Measurements from ENCODE around the gene NLGN4Y.

NLGN4Y gene

DNA sequence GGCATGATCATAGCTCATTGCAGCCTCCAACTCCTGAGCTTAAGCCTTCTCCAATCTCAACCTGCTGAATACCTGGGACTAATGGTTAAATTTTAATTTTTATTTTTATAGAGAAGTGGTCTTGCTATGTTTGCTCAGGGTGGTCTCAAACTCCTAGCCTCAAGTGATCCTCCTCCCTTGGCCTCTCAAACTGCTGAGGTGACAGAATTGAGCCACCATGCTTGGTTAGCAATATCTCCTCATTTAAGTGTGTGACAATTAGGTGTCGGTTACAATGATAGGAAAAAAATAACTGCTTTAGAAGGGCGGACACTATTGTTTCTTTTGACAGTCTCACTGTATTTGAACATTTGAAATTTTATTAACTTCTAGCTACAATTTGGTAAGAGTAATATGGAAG lies 300.3 kb downstream of the NLGN4Y start:
- TF ChIP-seq, protein P1, sequence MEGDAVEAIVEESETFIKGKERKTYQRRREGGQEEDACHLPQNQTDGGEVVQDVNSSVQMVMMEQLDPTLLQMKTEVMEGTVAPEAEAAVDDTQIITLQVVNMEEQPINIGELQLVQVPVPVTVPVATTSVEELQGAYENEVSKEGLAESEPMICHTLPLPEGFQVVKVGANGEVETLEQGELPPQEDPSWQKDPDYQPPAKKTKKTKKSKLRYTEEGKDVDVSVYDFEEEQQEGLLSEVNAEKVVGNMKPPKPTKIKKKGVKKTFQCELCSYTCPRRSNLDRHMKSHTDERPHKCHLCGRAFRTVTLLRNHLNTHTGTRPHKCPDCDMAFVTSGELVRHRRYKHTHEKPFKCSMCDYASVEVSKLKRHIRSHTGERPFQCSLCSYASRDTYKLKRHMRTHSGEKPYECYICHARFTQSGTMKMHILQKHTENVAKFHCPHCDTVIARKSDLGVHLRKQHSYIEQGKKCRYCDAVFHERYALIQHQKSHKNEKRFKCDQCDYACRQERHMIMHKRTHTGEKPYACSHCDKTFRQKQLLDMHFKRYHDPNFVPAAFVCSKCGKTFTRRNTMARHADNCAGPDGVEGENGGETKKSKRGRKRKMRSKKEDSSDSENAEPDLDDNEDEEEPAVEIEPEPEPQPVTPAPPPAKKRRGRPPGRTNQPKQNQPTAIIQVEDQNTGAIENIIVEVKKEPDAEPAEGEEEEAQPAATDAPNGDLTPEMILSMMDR (IDR thresholded peaks at IDR 0.05; ENCODE audit: low read length, missing control alignments), result no peak
- DNase-seq (ENCODE audit: low read depth), result no peak
- H3K4me3 ChIP-seq (replicated peaks; ENCODE audit: low read depth, low read length), result no peak overlapping the region

DNA sequence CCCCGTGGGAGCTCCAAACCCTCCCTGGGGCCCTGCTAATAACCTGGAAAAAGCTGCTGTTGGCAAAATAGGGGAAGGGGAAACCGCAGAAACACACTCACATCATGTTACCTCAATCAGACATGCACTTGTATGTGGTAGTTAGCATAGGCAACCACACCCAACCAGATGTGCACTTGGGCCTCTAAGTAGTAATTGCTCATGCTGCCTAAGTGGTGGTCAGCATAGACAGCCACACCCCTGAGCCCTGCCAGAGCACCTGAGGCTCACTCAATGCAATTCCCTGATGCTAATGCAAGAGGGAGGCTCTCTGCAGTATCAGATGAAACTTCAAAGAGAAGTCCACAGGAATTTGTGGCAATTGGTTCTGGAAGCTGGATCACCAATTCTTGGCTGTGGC lies 301.4 kb downstream of the NLGN4Y start:
- TF ChIP-seq, protein P1 (IDR thresholded peaks at IDR 0.05; ENCODE audit: low read length, missing control alignments), result no peak
- DNase-seq (ENCODE audit: low read depth), result no peak

DNA sequence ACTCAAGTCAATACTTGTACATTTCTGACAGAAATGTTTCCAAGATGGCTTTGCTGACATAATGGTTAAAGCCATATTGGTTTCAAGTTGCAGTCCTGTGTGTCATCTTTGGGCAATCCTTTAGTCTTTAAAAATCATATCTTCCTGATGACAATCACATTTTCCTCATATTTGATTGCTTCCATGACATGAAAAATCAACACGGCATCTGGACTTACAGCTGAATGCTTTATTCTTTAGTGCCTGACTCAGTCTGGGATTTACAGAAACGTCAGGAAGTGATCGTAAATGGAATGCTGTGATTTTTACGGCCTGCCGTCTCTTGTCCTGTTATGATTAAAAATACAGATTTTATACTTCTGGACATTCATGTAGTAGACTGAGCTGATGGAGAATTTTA lies 304.2 kb downstream of the NLGN4Y start:
- TF ChIP-seq, protein P1 (IDR thresholded peaks at IDR 0.05; ENCODE audit: low read length, missing control alignments), result no peak
- DNase-seq (ENCODE audit: low read depth), result peak; percentile 58

More for the DNA sequence above, 301.4 kb downstream of the NLGN4Y start:
- H3K4me3 ChIP-seq (replicated peaks; ENCODE audit: low read depth, low read length), result no peak overlapping the region

DNA sequence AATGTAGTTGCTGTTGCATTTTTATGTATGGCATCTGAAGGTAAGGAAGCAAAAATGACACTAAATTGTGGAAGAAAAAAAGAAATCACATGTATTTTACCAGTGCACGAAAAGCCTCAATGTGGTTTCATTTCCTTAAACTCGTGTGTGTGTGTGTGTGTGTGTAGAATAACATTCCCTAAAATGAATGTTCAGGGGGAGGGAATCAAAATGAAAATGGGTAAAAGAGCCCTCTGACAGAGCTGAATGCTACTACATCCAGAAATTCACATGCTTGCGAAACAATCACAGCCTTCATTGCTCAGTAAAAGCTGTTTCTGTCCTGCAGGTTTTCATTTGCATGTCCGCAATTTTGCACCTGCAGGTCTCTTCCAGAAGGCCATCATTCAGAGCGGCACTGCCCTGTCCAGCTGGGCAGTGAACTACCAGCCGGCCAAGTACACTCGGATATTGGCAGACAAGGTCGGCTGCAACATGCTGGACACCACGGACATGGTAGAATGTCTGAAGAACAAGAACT lies 305.1 kb downstream of the NLGN4Y start:
- TF ChIP-seq, protein P1 (IDR thresholded peaks at IDR 0.05; ENCODE audit: low read length, missing control alignments), result no peak
- H3K4me3 ChIP-seq (replicated peaks; ENCODE audit: low read depth, low read length), result no peak overlapping the region
- DNase-seq (ENCODE audit: low read depth), result peak; percentile 18

More for the DNA sequence above, 304.2 kb downstream of the NLGN4Y start:
- no peak overlapping the region for H3K4me3 ChIP-seq (replicated peaks; ENCODE audit: low read depth, low read length)

DNA sequence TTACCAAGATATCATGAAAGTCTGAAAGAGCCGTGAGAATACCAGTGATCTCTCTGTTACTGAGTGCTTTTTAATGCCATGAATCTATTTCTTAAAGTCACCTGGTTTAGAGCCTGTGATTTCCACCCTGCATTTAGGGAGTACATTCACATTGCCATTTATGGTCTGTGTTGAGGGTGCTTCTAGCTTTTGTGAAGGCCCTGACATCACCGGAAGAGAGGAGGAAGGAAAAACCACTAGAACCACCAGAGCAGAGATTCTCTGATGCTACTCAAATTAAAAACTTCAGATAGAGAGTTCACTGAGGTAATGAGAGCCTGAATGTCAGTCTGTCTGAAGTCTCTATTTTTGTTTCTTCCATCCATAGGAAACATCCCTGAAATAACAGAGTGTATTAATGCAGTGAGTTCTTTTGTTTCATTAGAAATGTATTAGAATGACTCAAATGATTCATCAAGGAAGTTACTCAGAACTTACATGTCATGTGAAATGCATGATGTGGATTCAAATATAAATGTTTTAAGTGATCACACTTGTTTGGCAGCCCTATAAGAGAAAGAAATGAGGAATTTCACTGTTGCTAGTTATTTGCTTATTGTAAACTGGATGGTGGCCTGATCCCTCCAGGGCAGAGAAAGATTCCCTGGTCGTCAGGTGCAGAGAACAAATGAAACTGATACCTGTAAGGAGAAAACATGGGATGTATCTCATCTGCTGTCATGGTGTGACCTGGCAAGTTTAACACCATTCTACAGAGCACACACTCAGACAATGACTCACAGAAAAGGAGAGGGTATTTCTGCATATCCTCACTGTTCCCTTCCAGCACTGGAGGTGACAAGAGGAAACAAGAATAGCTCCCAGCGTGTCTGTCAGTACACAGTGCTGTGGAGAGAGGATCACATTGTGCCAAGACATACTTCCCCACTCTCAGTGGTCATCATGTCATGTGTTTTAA lies 310.1 kb downstream of the NLGN4Y start:
- TF ChIP-seq, protein P1 (IDR thresholded peaks at IDR 0.05; ENCODE audit: low read length, missing control alignments), result no peak
- no peak overlapping the region for H3K4me3 ChIP-seq (replicated peaks; ENCODE audit: low read depth, low read length)
- DNase-seq (ENCODE audit: low read depth), result peak; percentile 68

DNA sequence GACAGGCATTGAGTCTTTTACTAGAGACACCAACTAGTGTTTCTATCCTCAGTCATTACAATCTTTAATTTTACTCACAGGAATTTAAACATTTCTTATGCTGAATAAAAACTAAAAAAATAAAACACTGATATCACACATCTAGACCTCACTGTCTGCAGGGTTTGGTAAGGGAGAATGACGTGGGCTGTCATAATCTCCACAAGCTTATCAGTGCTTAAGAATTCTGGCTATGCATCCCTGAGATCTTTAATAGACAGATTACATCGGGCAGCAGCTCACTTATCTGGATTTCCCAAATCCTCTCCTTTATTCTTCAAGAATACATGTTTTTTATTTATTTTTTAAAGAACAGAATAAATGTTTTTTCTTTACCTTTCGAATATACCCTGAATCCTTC lies 313.1 kb downstream of the NLGN4Y start:
- TF ChIP-seq, protein P1 (IDR thresholded peaks at IDR 0.05; ENCODE audit: low read length, missing control alignments), result no peak
- no peak overlapping the region for H3K4me3 ChIP-seq (replicated peaks; ENCODE audit: low read depth, low read length)
- peak; percentile 18 for DNase-seq (ENCODE audit: low read depth)
